GM21619 (cell line): ENCODE measurements around the gene PCMT1.
"Not testable (repeated sequence)": the region's sequence is repeated elsewhere in the genome, so short reads cannot be mapped to it uniquely, and the experiment has no call there.

Source experiments
- ATAC-seq: cut with Tn5 transposase; IDR thresholded peaks from one replicate; pipeline ENCODE4 v1.9.1; 2021; ENCODE audit not compliant: unreplicated experiment

The PCMT1 gene

DNA sequence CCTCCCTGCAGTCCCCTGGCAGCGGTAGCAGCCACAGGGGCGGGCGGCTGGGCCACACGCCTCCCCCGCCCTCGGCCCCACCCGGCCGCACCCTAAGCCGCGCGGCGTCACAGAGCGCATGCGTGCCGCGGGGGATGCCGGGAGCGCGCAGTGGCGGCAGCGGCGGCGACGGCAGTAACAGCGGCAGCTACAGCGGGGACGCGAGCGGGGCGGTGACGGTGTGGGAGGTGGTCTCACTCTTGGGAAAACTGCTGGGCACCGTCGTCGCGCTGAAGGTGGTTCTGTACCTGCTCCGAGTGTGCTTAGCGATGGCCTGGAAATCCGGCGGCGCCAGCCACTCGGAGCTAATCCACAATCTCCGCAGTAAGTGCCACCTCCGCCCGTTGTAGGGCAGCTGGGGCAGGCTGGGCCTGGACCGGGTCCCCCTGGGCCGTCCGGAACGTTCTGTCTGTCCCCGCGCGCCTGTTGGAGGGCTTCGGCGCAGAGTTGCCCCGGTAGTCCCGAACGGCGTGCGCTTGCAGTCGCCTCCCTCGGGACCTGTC is at the start of gene PCMT1:
TSS of gene PCMT1 (plus strand) at position 148 of the 542 bp plus-strand sequence. CDS start at position 309, 161 bp downstream.
- peak; percentile 74 for ATAC-seq

DNA sequence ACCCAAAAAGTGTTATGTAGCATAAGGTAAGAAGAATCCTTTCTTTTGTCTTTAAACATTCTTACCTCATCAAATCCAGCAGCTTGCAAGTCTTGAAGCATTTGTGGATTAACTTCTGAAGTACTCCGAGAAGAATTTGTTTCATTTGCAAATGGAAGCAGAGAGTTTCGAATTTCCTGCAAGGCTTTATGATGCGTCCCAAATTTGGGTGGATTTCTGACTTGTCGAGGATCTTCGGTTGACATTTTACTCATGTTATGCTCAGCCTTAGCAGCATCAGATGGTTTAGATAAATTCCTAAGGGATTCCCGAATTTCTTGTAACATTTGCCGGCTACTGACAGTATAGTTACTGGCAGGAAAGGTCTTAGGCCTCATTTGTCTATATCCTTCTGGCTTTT is 47.8 kb upstream of the PCMT1 start:
- ATAC-seq: no peak

- ATAC-seq: no peak
Observed at GRCh38 chr6:149711711-149712110, 37.8 kb upstream of the PCMT1 start.

DNA sequence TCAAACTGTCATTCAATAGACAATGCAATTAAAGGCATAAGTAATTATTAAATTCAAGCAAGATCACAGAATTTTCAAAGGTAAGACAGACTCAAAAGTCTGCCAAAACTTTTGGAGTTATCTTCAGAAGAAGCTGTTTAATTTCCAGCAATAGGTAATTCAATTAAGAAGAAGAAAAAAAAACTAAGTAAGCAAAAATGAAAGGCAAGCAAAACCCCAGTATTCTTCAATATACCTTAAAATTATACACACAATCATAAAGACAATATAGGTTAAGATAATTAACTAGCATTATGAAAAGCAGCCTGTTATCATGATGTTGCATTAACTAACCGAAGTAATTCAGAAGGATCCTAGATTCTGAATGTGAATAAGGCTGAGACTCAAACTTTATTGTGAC is 35.1 kb upstream of the PCMT1 start:
- ATAC-seq: no peak

GRCh38 chr6:149716181-149716963 is 33.2 kb upstream of the PCMT1 start:
- ATAC-seq: no peak

- no peak for ATAC-seq
Observed at GRCh38 chr6:149717255-149717587, 32.3 kb upstream of the PCMT1 start.

DNA sequence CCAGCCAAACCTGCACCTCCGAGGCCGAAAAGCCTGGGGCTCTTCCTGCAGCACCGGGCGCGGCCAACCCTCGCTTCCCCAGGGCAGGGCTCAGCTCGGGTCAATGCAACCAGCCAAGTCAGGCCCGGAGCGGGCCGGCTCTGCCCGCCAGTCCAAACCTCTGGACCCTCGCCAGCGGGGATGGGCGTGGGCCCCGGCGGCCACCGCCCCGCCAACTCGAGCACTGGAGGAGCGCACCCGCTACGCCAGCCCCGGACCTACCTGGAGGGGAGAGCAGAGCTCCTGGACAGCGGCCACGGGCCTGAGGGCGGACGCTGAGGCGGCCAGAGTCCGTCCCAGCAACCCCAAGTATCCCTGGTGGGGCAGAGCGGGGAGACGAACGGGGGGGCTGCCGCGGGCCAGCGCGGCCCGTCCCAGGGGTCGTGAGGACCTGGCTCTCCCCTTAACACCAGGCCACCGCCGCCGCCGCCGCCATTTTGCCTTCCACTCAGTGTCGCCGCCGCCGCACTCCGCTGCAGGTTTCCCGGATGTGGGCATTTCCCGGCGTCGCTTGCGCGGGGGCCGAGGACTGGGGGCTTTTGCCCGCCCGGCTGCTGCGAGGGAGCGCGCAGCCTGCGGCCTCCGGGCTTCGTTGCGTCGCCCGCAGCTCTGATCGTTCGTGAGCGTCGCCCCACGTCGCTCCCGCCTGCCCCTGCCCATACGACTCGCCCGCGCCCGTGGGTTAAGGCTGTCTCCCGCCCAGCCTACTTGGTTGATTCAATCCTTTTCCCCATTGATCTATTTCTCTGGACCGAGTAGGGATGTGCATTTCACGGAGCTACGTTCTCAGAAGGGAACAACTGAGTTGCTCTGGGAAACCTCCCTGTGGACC is 31.7 kb upstream of the PCMT1 start, which contains the start of gene LATS1:
TSS of gene LATS1 (minus strand) at position 514 of the 871 bp plus-strand sequence. CDS start 15,975 bp downstream, outside the sequence.
- peak; percentile 89 for ATAC-seq

DNA sequence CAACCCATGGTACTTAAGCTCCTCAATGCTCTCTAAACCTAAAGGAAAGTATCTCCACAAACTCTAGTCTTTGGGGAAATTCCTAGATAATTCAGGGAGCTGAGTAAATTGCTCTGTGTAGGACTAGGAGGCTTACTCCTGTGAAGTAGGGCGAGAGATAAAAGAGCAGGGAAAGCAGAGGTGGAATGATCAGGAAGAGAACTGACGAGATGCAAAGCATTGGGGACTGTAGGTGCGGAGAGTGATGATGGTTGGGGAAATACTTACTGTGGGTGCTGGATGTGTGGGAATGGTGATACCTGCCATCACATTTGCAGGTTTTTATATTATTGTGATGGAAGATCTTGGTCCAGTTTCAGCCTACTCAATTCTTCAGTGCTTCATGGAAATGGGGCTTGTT is 30.0 kb upstream of the PCMT1 start:
- no peak for ATAC-seq

DNA sequence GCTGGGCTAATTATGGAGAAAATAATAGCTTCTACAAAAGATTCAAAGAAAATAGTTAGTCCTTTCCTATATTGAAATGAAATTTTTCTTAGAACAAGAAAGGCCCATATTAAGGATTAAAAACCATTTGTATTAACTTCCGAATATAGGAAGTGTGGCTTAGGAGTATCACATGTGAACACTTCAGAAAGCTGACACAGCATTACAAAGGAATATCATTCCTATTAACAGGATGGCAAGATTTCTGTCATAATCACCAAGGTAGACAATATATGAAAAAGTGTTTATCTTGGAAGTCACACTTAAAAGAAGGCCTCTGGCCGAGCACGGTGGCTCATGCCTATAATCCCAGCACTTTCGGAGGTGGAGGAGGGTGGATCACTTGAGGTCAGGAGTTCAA is 26.3 kb upstream of the PCMT1 start:
- ATAC-seq: no peak

- ATAC-seq: no peak
Observed at GRCh38 chr6:149723771-149724417, 25.6 kb upstream of the PCMT1 start.

- no peak for ATAC-seq
Observed at GRCh38 chr6:149725785-149726184, 23.8 kb upstream of the PCMT1 start.

GRCh38 chr6:149727793-149728498 is 21.6 kb upstream of the PCMT1 start:
- ATAC-seq: no peak

GRCh38 chr6:149728499-149729234 is 20.9 kb upstream of the PCMT1 start:
- ATAC-seq: no peak

GRCh38 chr6:149729824-149730223 is 19.7 kb upstream of the PCMT1 start:
- no peak for ATAC-seq

- no peak for ATAC-seq
Observed at GRCh38 chr6:149733089-149733720, 16.3 kb upstream of the PCMT1 start.

DNA sequence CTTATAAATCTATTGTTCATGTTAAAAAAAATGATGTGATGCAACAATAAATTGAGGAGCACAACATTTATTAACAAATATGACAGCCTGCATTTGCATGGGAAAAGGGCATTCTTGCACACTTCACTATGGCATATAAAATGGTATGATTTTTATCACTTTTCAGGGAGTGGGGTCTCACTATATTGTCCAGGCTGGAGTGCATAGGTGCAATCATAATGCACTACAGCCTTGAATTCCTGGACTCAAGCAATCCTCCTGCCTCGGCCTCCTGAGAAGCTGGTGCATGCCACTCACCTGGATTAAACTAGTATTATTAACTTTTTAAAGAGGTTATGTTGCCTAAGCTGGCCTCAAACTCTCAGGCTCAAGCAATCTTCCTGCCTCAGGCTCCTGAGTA is 14.6 kb upstream of the PCMT1 start:
- ATAC-seq: no peak

GRCh38 chr6:149745252-149745651 is 4.3 kb upstream of the PCMT1 start:
- ATAC-seq: not testable (repeated sequence)

DNA sequence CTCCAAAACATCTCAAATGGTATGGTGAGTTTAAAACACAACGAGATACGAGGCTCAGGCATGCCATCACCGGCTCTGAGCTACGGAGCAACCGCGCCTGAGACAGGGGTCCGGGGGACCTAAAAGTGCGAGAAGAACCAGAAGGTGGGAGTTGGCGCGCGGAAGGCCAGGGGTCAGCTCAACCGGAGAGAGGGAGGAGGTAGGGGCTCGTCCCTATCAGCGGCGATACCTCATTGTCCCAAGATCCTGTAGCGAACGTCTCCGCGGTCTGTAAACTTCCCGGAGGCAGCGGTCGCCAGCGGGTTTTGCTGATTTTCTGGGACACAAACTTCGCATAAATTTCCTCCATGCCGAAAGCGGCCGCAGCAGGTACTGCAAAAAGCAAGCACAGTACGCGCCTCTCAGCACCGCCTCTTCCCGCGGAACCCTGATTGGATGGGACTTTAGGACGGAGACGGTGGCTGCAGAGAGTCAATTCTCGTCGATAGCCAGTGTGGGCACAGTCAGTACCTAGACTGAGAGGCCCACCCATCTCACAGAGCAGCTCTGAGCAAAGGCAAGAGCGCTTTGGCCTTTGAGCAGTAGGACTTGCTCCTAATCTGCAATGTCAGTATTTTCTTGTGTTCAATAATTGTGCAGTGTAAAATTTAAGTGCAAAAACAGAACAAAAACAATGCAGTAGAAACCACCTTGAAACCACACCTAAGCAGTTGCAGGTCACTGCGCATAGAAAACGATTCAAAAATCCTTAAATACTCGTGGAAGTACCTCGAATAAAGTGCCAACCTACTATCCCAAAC is 3.2 kb upstream of the PCMT1 start, which contains the start of gene NUP43:
TSS of gene NUP43 (minus strand) at position 383 of the 800 bp plus-strand sequence. CDS start at position 349, 34 bp downstream.
- peak; percentile 53 for ATAC-seq
